Measurements from ENCODE around the gene MBD5.
"Not testable (repeated sequence)": the region's sequence is repeated elsewhere in the genome, so short reads cannot be mapped to it uniquely, and the experiment has no call there.

MBD5 gene

GRCh38 chr2:148021059-148021861 is at the start of gene MBD5:
MBD5 (plus strand) TSS chr2:148021091.
- peak; percentile 62 for DNase-seq (ENCODE audit: low spot score)

GRCh38 chr2:147976102-147976501 is 44.8 kb upstream of the MBD5 start:
- DNase-seq (ENCODE audit: low spot score): no peak

GRCh38 chr2:147977679-147978078 is 43.2 kb upstream of the MBD5 start:
- no peak for DNase-seq (ENCODE audit: low spot score)

- DNase-seq (ENCODE audit: low spot score): no peak
Observed at GRCh38 chr2:147980940-147981528, 39.9 kb upstream of the MBD5 start.

GRCh38 chr2:147989102-147989501 is 31.8 kb upstream of the MBD5 start:
- DNase-seq (ENCODE audit: low spot score): no peak

- peak; percentile 46 for DNase-seq (ENCODE audit: low spot score)
Observed at GRCh38 chr2:147989809-147990403, 31.0 kb upstream of the MBD5 start.

GRCh38 chr2:147994965-147995364 is 25.9 kb upstream of the MBD5 start:
- DNase-seq (ENCODE audit: low spot score): not testable (repeated sequence)

- DNase-seq (ENCODE audit: low spot score): no peak
Observed at GRCh38 chr2:147996828-147997227, 24.1 kb upstream of the MBD5 start.

- no peak for DNase-seq (ENCODE audit: low spot score)
Observed at GRCh38 chr2:147998203-147998602, 22.7 kb upstream of the MBD5 start.

GRCh38 chr2:147999126-147999525 is 21.8 kb upstream of the MBD5 start:
- no peak for DNase-seq (ENCODE audit: low spot score)

- DNase-seq (ENCODE audit: low spot score): no peak
Observed at GRCh38 chr2:148000095-148000494, 20.8 kb upstream of the MBD5 start.

- DNase-seq (ENCODE audit: low spot score): not testable (repeated sequence)
Observed at GRCh38 chr2:148002420-148002819, 18.5 kb upstream of the MBD5 start.

GRCh38 chr2:148006249-148007007 is 14.5 kb upstream of the MBD5 start:
- DNase-seq (ENCODE audit: low spot score): no peak

GRCh38 chr2:148007219-148007900 is 13.5 kb upstream of the MBD5 start:
- DNase-seq (ENCODE audit: low spot score): no peak

GRCh38 chr2:148008411-148008810 is 12.5 kb upstream of the MBD5 start:
- not testable (repeated sequence) for DNase-seq (ENCODE audit: low spot score)

GRCh38 chr2:148013876-148014275 is 7.0 kb upstream of the MBD5 start:
- no peak for DNase-seq (ENCODE audit: low spot score)

- no peak for DNase-seq (ENCODE audit: low spot score)
Observed at GRCh38 chr2:148014616-148015015, 6.3 kb upstream of the MBD5 start.

- DNase-seq (ENCODE audit: low spot score): peak; percentile 100
Observed at GRCh38 chr2:148020111-148021058, 506 bp upstream of the MBD5 start, which contains the start of gene ORC4. ORC4 (minus strand) TSS chr2:148020737; CDS start chr2:147975958, 44,779 bp downstream.

GRCh38 chr2:148021886-148022285 is 995 bp downstream of the MBD5 start:
- no peak for DNase-seq (ENCODE audit: low spot score)

- no peak for DNase-seq (ENCODE audit: low spot score)
Observed at GRCh38 chr2:148022351-148022750, 1.5 kb downstream of the MBD5 start.

- DNase-seq (ENCODE audit: low spot score): no peak
Observed at GRCh38 chr2:148022882-148023281, 2.0 kb downstream of the MBD5 start.
